ENCODE data around the gene AUTS2.

Gene AUTS2

GRCh38 chr7:70189776-70190175 lies 591.5 kb downstream of the AUTS2 start:
- Histone ChIP-seq H3K4me1 (ENCODE audit: control insufficient read depth in 1 of 2, insufficient read depth in 1 of 2, low read depth in 1 of 2, low read length in 1 of 2) (no peaks in the 10 kb centered on the region), H3K4me3 (ENCODE audit: low read depth in 1 of 2, low read length in 1 of 2) (no peak overlapping the region), H3K27me3 (no peaks in the 10 kb centered on the region), H3K9me3 (no peaks in the 10 kb centered on the region), H3K27ac (no peak overlapping the region), H3K36me3 (no peaks in the 10 kb centered on the region)
- TF ChIP-seq CTCF (IDR thresholded peaks at IDR 0.05) = no peak

- no peak overlapping the region for H3K4me3 ChIP-seq (ENCODE audit: low read depth in 1 of 2, low read length in 1 of 2)
- H3K36me3 ChIP-seq = no peaks in the 10 kb centered on the region
- no peaks in the 10 kb centered on the region for H3K9me3 ChIP-seq
- H3K27ac ChIP-seq = no peak overlapping the region
- no peaks in the 10 kb centered on the region for H3K27me3 ChIP-seq
- no peaks in the 10 kb centered on the region for H3K4me1 ChIP-seq (ENCODE audit: control insufficient read depth in 1 of 2, insufficient read depth in 1 of 2, low read depth in 1 of 2, low read length in 1 of 2)
- no peak for TF ChIP-seq CTCF (IDR thresholded peaks at IDR 0.05)
These were observed 592.0 kb downstream of the AUTS2 start for GRCh38 chr7:70190281-70190680.

- Histone ChIP-seq H3K4me1 (ENCODE audit: control insufficient read depth in 1 of 2, insufficient read depth in 1 of 2, low read depth in 1 of 2, low read length in 1 of 2) (no peaks in the 10 kb centered on the region), H3K4me3 (ENCODE audit: low read depth in 1 of 2, low read length in 1 of 2) (no peak overlapping the region), H3K9me3 (no peaks in the 10 kb centered on the region), H3K27me3 (no peaks in the 10 kb centered on the region), H3K36me3 (no peaks in the 10 kb centered on the region), H3K27ac (no peak overlapping the region)
- TF ChIP-seq CTCF (IDR thresholded peaks at IDR 0.05) = no peak
These were observed 595.2 kb downstream of the AUTS2 start for GRCh38 chr7:70193514-70193913.

- Histone ChIP-seq H3K4me1 (ENCODE audit: control insufficient read depth in 1 of 2, insufficient read depth in 1 of 2, low read depth in 1 of 2, low read length in 1 of 2) (no peaks in the 10 kb centered on the region), H3K27me3 (no peaks in the 10 kb centered on the region), H3K9me3 (no peaks in the 10 kb centered on the region), H3K27ac (no peak overlapping the region), H3K36me3 (no peaks in the 10 kb centered on the region), H3K4me3 (ENCODE audit: low read depth in 1 of 2, low read length in 1 of 2) (no peak overlapping the region)
- no peak for TF ChIP-seq CTCF (IDR thresholded peaks at IDR 0.05)
These were observed 610.2 kb downstream of the AUTS2 start for GRCh38 chr7:70208236-70209063.

GRCh38 chr7:70210200-70210935 lies 612.1 kb downstream of the AUTS2 start:
- H3K36me3 ChIP-seq = no peaks in the 10 kb centered on the region
- TF ChIP-seq CTCF (IDR thresholded peaks at IDR 0.05) = no peak
- H3K27me3 ChIP-seq = no peaks in the 10 kb centered on the region
- no peak overlapping the region for H3K4me3 ChIP-seq (ENCODE audit: low read depth in 1 of 2, low read length in 1 of 2)
- H3K9me3 ChIP-seq = no peaks in the 10 kb centered on the region
- H3K4me1 ChIP-seq (ENCODE audit: control insufficient read depth in 1 of 2, insufficient read depth in 1 of 2, low read depth in 1 of 2, low read length in 1 of 2) = no peaks in the 10 kb centered on the region
- no peak overlapping the region for H3K27ac ChIP-seq

Data from neutrophil (primary cell).